ENCODE results near the gene PCYT2.

DNA sequence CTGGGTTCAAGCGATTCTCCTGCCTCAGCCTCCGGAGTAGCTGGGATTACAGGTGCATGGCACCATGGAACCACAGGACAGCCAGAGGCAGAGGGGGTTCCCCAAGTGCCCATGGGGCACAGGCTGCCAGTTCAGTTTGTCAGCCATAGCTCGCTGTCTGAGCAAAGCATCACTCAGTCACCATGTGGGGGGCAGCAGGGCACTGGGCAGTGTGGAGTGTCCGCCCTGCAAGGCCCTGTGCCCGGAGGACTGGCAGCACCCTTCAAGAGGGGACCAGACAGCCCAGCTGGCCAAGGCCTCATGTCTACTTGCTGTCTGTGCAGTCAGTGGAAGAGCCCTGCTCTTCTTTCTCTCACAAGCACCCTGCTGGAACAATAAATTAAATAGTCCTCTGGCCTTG lies 26.2 kb downstream of the PCYT2 start:
- TF ChIP-seq, protein P1, sequence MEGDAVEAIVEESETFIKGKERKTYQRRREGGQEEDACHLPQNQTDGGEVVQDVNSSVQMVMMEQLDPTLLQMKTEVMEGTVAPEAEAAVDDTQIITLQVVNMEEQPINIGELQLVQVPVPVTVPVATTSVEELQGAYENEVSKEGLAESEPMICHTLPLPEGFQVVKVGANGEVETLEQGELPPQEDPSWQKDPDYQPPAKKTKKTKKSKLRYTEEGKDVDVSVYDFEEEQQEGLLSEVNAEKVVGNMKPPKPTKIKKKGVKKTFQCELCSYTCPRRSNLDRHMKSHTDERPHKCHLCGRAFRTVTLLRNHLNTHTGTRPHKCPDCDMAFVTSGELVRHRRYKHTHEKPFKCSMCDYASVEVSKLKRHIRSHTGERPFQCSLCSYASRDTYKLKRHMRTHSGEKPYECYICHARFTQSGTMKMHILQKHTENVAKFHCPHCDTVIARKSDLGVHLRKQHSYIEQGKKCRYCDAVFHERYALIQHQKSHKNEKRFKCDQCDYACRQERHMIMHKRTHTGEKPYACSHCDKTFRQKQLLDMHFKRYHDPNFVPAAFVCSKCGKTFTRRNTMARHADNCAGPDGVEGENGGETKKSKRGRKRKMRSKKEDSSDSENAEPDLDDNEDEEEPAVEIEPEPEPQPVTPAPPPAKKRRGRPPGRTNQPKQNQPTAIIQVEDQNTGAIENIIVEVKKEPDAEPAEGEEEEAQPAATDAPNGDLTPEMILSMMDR (conservative IDR thresholded peaks at IDR 0.05 in 1 of 2, IDR thresholded peaks at IDR 0.05 in 1 of 2; ENCODE audit: extremely low read depth in 1 of 2, insufficient read depth in 1 of 2, low read depth in 1 of 2, low read length in 2 of 2) = no peak
- TF ChIP-seq EZH2 (IDR thresholded peaks at IDR 0.05; ENCODE audit: borderline replicate concordance, low read length) = no peak

All from mammary epithelial cell (primary cell).